Activated T-helper 1 cell treated with anti-CD3 and anti-CD28 coated beads, Interleukin-12 subunit alpha, Interleukin-12 subunit beta, Interleukin-2, Interleukin-4 antibody, amounts not matched to agents 30 ng/mL and 10 ng/mL and 1 ng/mL, durations not matched to agents 14 hours and 24 hours and 36 hours (primary cell): ENCODE data around the gene ZNHIT3. TPM values are rescaled to one million over a fixed set of nuclear protein-coding genes. Genes with fewer than 3 reads are reported as not detected.

Source experiments
- DNase-seq: peaks from one replicate; pipeline ENCODE4 v3.0.0; 2021; ENCODE audit warnings: low spot score
- H3K27ac Mint-ChIP-seq: one replicate; pipeline ENCODE4 v1.8.0; 2021; ENCODE audit warnings: mild to moderate bottlenecking, mixed read lengths
- H3K27me3 Mint-ChIP-seq: one replicate; pipeline ENCODE4 v1.8.0; 2022; ENCODE audit warnings: mild to moderate bottlenecking, moderate library complexity, mixed read lengths; ENCODE audit not compliant: insufficient read depth
- H3K36me3 Mint-ChIP-seq: one replicate; pipeline ENCODE4 v1.8.0; 2021; ENCODE audit warnings: low read depth, mixed read lengths
- H3K4me1 Mint-ChIP-seq: one replicate; pipeline ENCODE4 v1.8.0; 2021; ENCODE audit warnings: low read depth, mixed read lengths
- H3K4me3 Mint-ChIP-seq: one replicate; pipeline ENCODE4 v1.8.0; 2021; ENCODE audit warnings: mild to moderate bottlenecking, moderate library complexity, mixed read lengths
- H3K9me3 Mint-ChIP-seq: one replicate; pipeline ENCODE4 v1.8.0; 2021; ENCODE audit warnings: mixed read lengths
- intact Hi-C: fragments of 100-400 bp; cut with micrococcal nuclease; formaldehyde crosslinking; loops from one replicate; pipeline ENCODE4 v1.15.1; 2024
- total RNA-seq: library from RNA; stranded (reverse); gene quantifications from 2 replicates; pipeline ENCODE4 v1.2.3, GENCODE V29; 2022

ZNHIT3 gene
- total RNA-seq, 1 donor from 2014 or later = 46.2 TPM

DNA sequence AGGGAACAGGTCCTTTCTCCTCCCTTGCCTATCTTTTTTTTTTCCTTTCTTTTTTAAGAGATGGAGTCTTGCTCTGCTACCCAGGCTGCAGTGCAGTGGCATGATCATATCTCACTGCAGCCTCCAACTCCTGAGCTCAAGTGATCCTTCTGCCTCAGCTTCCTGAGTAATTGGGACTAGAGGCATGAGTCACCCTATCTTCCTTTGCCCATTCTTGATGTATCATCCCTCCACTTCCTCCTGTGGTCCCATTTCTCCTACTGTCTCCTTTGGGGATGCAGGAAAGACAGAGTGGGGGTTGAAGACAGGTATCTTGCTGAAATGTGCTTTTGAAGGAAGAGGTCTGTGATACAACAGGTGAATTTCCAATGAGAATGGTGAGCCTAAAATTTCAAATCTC is 42.6 kb downstream of the ZNHIT3 start:
- Mint-ChIP-seq H3K27ac (no peak overlapping the region), H3K27me3 (no peaks in the 10 kb centered on the region), H3K4me3 (no peak overlapping the region), H3K36me3 (peaks cover 49% of the 10 kb centered on the region), H3K4me1 (peaks cover 50% of the 10 kb centered on the region), H3K9me3 (no peaks in the 10 kb centered on the region)
- DNase-seq = no peak
- intact Hi-C loops = no loop called here

DNA sequence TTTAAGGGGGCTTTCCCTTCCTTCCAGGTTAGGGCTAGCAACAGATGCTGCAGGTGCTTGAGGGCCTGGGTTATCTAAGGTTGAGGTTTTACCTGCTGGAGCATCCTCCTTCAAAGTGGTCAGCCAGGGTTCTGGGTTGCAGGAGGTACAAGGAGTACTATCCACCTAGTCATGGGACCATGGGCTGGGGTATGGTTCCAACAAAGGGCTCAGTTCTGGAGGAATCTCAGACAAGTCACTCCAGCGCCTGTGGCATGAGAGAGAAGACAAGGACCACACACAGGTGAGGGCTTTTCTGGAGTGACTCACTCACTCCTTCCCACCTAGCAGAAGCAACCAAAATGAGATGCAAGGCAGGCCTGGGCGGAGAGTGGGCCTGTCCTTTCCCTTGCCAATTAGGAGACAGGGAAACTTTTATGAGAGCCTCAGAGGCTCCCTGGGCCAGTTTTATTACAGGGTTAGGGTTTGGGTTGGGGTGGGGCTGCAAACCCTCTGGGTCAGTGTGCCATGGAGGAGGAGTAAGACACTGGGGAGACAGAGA is 46.0 kb downstream of the ZNHIT3 start:
- intact Hi-C loops = loop anchor here (10.0 kb wide), 1 partner anchor 412 kb away; the partner anchor contains the start of gene AATF
- no peaks in the 10 kb centered on the region for H3K9me3 Mint-ChIP-seq
- DNase-seq = no peak
- H3K27ac Mint-ChIP-seq = peak overlapping the region; percentile 66
- peaks cover 32% of the 10 kb centered on the region for H3K36me3 Mint-ChIP-seq
- peak overlapping the region; percentile 68 for H3K4me3 Mint-ChIP-seq
- no peaks in the 10 kb centered on the region for H3K27me3 Mint-ChIP-seq
- H3K4me1 Mint-ChIP-seq = peaks cover 41% of the 10 kb centered on the region

DNA sequence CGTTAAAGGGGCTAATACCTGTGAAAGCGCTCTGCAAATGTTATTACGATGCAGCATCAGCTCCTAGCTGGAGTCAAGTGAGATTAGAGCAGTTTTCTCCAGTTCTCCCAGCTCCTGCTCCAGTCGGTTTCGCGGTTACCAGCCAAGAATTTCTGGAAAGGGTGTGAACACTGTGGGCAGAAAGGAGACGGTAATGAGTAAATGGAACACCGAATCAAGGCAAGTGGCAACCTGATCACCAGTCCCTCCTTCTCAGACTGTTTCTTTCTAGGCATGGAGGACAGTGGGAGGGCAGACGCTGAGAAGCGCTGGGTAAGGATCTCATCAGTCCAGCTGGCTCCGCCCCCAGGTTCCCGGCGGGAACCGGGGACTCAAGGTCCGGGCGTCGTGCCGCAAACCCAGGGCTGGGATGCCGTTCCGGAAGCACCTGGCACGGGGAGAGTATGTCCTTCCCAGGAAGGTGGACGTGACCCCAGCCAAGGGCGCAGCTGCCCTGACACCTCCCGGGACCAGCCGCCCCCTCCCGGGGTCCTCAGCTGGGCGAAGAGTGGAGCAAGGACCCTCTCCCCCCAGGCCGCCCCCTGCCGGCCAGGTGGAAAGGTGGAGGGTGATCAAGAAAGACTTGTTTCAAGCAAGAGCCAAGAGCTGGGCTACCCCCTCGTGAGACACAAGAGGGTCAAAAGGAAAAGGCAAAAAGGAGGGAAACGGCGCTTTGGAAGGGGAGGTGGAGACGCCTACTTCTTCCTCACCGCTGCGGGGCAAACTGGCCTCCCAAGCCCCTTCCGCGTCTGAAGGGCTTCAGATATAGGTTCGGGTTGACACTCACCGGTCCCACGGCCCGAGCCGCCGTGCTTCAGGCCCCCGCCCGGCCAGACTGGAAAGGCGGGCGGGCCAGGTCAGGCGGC is 47.7 kb downstream of the ZNHIT3 start:
- Mint-ChIP-seq H3K36me3 (peaks cover 34% of the 10 kb centered on the region), H3K27ac (peak overlapping the region; percentile 99), H3K27me3 (no peaks in the 10 kb centered on the region), H3K9me3 (no peaks in the 10 kb centered on the region), H3K4me1 (peaks cover 38% of the 10 kb centered on the region), H3K4me3 (peak overlapping the region; percentile 98)
- DNase-seq = peak; percentile 38
- intact Hi-C loops = loop anchor here (1.0 to 10.0 kb wide), 3 partner anchors 48 to 411 kb away; partner anchors contain the start of genes AATF, MRM1 and ZNHIT3

DNA sequence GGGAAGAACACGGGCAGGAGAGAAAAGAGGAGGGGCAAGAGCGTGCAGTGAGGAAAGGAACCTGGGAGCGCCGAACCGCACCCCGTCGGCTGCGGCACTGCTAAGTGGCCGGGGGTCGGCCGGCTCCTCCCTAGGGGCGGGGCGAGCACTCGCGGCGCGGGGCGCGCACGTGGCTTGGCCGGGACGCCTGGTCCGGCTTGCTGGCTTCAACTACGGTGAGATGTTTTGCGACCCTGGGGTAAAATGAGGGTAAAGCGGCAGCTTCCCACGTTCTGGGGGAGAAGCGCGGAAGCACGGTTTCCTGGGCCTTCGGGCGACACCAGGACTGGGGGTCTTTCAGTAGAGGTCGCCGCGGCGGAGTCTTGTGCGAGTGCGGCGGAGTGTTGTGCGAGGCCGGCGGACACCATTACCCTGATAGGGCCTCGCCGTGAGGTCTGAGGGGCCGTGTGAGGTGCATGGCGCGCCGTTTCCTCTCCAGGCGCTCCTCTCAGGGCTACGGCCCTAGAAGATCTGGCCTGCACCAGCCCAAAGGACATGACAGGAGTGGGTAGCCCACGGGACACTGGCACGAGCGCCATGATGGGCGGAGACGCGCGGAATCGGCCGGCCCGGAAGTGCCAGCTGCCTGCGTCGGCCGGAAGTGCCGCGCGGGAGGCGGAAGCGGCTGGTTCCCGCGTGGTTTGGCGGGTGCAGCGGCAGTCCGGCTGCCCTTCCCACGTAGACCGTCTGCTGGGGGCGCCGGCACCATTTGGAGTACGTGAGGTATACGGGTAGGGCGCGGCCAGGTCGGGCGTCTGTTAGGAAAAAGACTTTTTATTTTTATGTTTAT is 48.6 kb downstream of the ZNHIT3 start, which contains the start of the genes MYO19 and PIGW:
MYO19 (minus strand) TSS at position 29 of the 829 bp plus-strand sequence. CDS start 2,330 bp downstream, outside the sequence.
PIGW (plus strand) TSS at position 148 of the 829 bp plus-strand sequence. CDS start 2,115 bp downstream, outside the sequence.
- no peaks in the 10 kb centered on the region for H3K9me3 Mint-ChIP-seq
- peak; percentile 86 for DNase-seq
- peak within 1 kb of the TSS; percentile 98 for H3K4me3 Mint-ChIP-seq
- H3K36me3 Mint-ChIP-seq = peaks cover 37% of the 10 kb centered on the region
- intact Hi-C loops = loop anchor here (1.0 to 10.0 kb wide), 5 partner anchors 9 to 410 kb away; partner anchors contain the start of genes AATF, DHRS11, GGNBP2 and MRM1
- H3K27me3 Mint-ChIP-seq = no peaks in the 10 kb centered on the region
- peaks cover 39% of the 10 kb centered on the region for H3K4me1 Mint-ChIP-seq
- H3K27ac Mint-ChIP-seq = peak within 1 kb of the TSS; percentile 99

DNA sequence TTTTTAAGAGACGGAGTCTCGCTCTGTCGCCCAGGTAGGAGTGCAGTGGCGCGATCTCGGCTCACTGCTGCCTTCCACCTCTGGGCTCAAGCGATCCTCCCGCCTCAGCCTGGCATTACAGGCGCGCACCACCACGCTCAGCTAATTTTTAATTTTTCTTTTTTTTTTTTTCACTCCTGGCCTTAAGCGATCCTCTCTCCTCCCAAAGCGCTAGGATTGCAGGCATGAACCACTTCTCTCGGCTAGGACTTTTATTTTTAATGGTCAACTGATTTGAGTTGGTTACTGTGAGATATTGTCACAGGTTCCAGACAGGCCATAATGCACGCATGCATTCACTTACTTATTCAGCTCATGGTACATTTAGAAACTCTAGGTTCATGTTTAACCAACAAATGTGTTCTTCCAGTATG is 49.2 kb downstream of the ZNHIT3 start:
- Mint-ChIP-seq H3K4me1 (peaks cover 39% of the 10 kb centered on the region), H3K4me3 (peak overlapping the region; percentile 98), H3K27ac (peak overlapping the region; percentile 99), H3K27me3 (no peaks in the 10 kb centered on the region), H3K9me3 (no peaks in the 10 kb centered on the region), H3K36me3 (peaks cover 37% of the 10 kb centered on the region)
- intact Hi-C loops = loop anchor here (1.0 to 10.0 kb wide), 3 partner anchors 9 to 409 kb away; partner anchors contain the start of genes AATF, DHRS11 and GGNBP2
- DNase-seq = no peak

DNA sequence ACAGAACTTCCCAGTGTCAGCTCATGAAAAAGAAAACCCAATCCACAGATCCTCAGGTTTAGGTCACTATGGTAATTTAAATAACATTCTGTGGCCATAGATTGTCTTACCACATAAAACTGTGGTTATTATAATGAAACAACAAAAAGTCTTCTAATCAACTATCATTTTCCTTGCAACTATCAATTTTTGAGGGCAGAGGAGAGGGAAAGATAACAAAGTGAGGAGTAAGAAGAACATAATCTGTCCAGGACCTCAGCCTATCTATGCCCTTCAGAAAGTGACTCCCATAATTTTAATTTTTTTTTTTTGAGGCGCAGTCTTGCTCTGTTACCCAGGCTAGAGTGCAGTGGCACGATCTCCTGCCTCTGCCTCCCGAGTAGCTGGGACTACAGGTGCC is 54.2 kb downstream of the ZNHIT3 start:
- Mint-ChIP-seq H3K4me3 (no peak overlapping the region), H3K36me3 (peaks cover 21% of the 10 kb centered on the region), H3K27ac (no peak overlapping the region), H3K27me3 (no peaks in the 10 kb centered on the region), H3K4me1 (peaks cover 13% of the 10 kb centered on the region), H3K9me3 (no peaks in the 10 kb centered on the region)
- DNase-seq = no peak
- intact Hi-C loops = no loop called here

DNA sequence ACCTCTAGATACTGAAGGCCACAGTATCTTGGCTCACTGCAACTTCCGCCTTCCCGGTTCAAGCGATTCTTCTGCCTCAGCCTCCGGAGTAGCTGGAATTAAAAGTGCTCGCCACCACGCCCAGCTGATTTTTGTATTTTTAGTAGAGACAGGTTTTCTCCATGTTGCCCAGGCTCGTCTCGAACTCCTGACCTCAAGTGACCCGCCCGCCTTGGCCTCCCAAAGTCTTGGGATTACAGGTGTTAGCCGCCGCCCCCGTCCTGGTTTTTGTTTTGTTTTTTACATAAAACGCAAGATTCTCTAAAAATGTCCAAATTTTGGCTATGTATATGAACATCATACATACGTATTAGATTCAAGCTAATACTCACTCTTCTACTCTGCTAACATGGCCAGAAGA is 56.3 kb downstream of the ZNHIT3 start:
- intact Hi-C loops = no loop called here
- Mint-ChIP-seq H3K36me3 (peaks cover 24% of the 10 kb centered on the region), H3K27ac (no peak overlapping the region), H3K27me3 (no peaks in the 10 kb centered on the region), H3K4me1 (peaks cover 17% of the 10 kb centered on the region), H3K4me3 (peak overlapping the region; percentile 26), H3K9me3 (no peaks in the 10 kb centered on the region)
- DNase-seq = no peak

DNA sequence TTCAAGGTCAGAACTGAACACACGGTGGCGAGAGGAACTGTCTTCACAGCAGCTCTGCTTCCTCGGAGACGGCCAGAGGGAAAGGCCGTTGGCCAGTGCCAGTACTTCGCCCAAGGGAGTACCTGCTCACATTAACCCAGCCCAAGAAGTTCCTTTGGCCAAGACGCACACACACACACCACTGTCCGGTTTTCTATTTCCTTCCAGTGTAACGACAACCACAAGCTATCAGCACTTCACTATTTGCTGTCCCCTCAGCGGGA is 57.5 kb downstream of the ZNHIT3 start:
- no peak for DNase-seq
- Mint-ChIP-seq H3K4me1 (peaks cover 26% of the 10 kb centered on the region), H3K9me3 (no peaks in the 10 kb centered on the region), H3K36me3 (peaks cover 19% of the 10 kb centered on the region), H3K27ac (peak overlapping the region; percentile 99), H3K4me3 (peak overlapping the region; percentile 91), H3K27me3 (no peaks in the 10 kb centered on the region)
- intact Hi-C loops = loop anchor here (1.0 to 2.0 kb wide), 3 partner anchors 9 to 57 kb away; partner anchors contain the start of genes DHRS11 and MRM1

DNA sequence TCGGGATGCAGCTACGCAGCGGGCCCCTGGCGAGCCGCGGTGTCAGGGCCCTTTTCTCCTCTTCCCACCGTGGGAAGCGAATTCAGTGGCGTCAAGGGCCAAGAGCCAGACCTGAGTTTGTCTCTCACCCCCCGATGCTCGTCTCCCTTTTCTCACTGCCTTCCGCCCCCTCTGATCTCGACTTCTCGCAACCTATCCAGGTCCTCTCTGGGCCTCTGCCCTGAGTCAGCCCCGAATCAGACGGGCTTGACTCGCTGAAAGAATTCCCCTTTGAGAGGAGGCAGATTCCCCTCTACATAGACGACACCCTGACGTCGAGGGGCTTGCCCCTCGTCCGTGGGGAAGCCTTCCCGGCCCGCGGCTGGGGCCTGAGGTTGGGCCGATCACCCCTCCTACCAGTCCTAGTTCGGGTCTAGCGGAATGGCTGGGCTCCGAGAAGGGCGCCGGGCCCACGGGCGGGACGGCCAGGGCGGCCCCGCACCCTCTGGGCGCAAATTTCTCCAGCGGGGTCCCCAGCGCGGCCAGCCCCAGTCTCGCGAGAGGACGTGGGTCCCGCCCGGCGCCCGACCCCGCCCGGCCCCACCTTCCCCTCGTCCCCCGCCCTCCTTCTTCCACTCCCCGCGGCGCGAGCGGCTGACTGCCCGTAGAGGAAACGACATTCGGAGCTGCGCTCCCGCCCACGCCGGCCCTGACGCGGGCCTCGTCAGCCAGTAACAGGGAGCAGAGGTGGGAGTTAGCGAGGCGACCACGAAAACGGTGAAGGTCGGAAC is 58.0 kb downstream of the ZNHIT3 start, which contains the start of gene GGNBP2:
GGNBP2 (plus strand) TSS at position 613 of the 770 bp plus-strand sequence. CDS start 806 bp downstream, outside the sequence.
- Mint-ChIP-seq H3K4me3 (peak within 1 kb of the TSS; percentile 91), H3K27me3 (no peaks in the 10 kb centered on the region), H3K36me3 (peaks cover 18% of the 10 kb centered on the region), H3K9me3 (no peaks in the 10 kb centered on the region), H3K4me1 (peaks cover 28% of the 10 kb centered on the region), H3K27ac (peak within 1 kb of the TSS; percentile 99)
- intact Hi-C loops = loop anchor here (1.0 to 5.0 kb wide), 6 partner anchors 9 to 1063 kb away; partner anchors contain the start of genes DHRS11, MRM1, SYNRG and ZNHIT3
- DNase-seq = peak; percentile 89

DNA sequence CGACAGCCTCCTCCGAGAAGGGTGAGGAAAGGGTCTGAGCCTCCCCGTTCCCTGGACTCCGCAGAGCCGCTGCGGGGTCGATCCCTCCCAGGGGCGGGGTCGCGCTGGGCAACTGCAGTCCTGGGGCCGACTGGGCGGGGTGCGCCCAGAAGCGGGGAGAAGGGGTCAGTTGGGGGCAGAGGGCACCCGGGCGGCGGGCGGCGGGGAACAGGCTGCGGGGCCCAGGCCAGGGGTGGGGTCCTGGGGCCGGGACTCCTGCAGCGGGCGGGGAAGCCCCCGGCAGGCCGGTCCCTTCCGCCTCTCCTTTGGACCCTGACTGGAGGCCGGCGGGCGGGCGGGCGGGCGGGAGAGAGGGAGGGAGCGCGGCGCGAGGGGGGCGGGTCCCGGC is 58.6 kb downstream of the ZNHIT3 start:
- DNase-seq = no peak
- Mint-ChIP-seq H3K9me3 (no peaks in the 10 kb centered on the region), H3K27ac (peak overlapping the region; percentile 99), H3K4me3 (peak overlapping the region; percentile 91), H3K4me1 (peaks cover 29% of the 10 kb centered on the region), H3K27me3 (no peaks in the 10 kb centered on the region), H3K36me3 (peaks cover 15% of the 10 kb centered on the region)
- intact Hi-C loops = loop anchor here (1.0 to 5.0 kb wide), 4 partner anchors 46 to 1062 kb away; partner anchors contain the start of genes DHRS11, SYNRG and ZNHIT3
